ENCODE data around the gene MCIDAS.

Gene MCIDAS

GRCh38 chr5:55222092-55222984 lies 4.8 kb downstream of the MCIDAS start:
- DNase-seq (ENCODE audit: low read depth): no peak

- no peak for DNase-seq (ENCODE audit: low read depth)
These were observed 6.5 kb downstream of the MCIDAS start for GRCh38 chr5:55220433-55221185.

DNA sequence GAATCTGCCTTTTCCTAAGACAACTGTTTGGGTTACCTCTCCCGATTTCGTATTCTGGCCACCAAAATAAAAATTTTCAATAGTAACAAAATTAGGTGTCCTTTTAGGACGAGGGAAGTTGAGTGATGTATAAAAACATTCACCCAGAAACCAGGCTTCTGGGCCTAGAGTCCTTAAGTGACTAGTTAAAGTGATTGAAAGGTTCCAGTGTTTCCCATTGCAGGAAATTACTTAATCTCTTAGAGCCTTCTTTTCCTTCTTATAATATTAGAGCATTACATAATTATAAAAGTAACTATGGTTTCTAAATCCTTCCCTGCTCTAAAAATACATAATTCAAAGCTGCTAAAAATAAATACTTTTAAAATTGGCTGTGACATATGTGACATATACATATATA lies 7.3 kb downstream of the MCIDAS start:
- DNase-seq (ENCODE audit: low read depth): no peak

GRCh38 chr5:55218967-55219366 lies 8.1 kb downstream of the MCIDAS start:
- DNase-seq (ENCODE audit: low read depth): no peak

GRCh38 chr5:55211184-55211874 lies 15.8 kb downstream of the MCIDAS start:
- DNase-seq (ENCODE audit: low read depth): no peak

DNA sequence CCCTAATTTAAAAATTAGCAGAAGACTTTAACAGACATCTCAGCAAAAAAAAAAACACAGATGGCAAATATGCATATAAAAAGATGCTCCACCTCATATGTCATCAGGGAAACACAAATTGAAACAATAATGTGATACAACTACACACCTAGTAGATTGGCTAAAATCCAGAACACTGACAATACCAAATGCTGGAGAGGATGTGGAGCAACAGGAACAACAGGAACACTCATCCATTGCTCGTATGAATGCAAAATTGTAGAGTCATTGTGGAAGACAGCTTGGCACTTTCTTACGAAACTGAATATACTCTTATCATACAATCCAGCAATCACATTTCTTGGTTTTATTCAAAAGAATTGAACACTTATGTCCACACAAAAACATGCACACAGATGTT lies 22.1 kb downstream of the MCIDAS start:
- DNase-seq (ENCODE audit: low read depth): no peak

DNA sequence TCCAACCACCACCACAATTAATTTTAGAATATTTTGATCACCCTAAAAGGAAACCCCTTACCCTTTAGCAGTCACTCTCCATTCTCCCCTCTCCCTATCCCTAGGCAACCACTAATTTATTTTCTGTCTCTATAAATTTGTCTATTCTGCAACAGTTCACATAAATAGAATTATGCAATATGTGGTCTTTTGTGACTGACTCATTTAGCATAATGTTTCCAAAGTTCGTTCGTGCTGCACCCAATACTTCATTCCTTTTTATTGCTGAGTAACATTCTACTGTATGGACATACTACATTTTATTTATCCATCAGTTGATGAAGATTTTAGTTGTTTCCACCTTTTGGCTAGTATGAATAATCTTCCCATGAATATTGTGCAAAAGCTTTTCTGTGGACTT lies 36.0 kb downstream of the MCIDAS start:
- DNase-seq (ENCODE audit: low read depth): no peak

- DNase-seq (ENCODE audit: low read depth): no peak
These were observed 38.2 kb downstream of the MCIDAS start for GRCh38 chr5:55188656-55189540.

GRCh38 chr5:55187370-55187769 lies 39.7 kb downstream of the MCIDAS start:
- DNase-seq (ENCODE audit: low read depth): no peak

GRCh38 chr5:55180016-55180415 lies 47.1 kb downstream of the MCIDAS start:
- DNase-seq (ENCODE audit: low read depth): no peak

GRCh38 chr5:55177078-55177477 lies 50.0 kb downstream of the MCIDAS start:
- DNase-seq (ENCODE audit: low read depth): no peak

- DNase-seq (ENCODE audit: low read depth): no peak
These were observed 50.8 kb downstream of the MCIDAS start for GRCh38 chr5:55176176-55176818.

DNA sequence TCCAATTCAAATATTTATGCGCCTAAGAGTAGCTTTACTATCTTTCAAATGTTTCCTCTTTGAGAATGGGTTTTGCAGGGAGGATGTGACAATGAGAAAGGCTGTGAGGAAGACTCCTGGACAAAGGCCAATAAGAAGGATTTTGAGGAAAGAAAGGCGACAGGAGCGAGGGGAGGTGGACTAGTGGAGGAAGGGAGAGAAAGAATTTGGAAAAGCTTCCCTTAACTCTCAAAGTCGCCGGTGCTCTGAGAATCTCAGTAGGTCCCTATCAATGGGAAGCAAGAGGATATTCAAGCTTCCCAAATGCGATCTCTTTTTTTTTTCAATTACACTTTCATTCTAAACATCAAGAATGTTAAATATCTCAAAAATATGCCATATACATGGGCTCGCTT lies 51.3 kb downstream of the MCIDAS start:
- DNase-seq (ENCODE audit: low read depth): no peak

- DNase-seq (ENCODE audit: low read depth): no peak
These were observed 53.4 kb downstream of the MCIDAS start for GRCh38 chr5:55173687-55174230.

DNA sequence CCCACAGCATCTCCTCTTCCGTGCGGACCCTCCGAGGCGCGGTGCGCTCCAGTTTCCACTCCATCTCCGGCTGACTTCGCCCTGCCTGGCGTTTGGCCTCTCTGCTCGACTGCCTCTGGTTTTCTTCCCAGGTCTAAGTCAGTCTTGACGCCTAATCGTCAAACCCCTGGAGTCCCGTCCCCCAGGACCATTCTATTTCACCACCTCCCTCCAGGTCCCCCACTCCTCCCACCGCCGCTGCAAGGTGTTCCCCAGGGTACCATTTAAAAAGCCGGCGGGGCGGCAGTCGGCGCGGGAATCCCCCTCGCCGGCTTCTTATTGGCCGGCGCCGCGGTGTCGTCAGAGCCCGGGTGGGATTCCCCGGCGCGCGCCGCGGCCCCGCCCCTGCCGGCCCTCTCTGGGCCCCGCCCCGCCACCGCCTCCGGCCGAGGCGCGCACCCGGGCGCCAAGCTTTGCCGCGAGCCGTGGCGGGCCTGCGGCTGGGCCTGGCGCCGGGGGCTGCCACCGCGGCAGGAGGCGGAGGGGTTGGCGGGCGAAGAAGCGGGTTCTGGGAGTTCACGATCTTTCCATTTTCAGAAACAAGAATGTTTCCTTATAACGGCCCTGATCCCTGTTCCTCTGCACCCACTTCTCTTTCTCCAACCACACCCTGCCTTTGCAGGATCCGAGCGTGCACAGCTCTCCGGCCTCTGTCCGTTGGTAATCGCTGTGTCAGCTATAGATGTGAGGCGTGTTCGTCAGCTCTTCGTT lies 54.0 kb downstream of the MCIDAS start, which contains the start of gene CDC20B:
Gene CDC20B, minus strand, starts transcription at position 241 of the 750 bp plus-strand sequence. Its CDS starts 177 bp downstream, at position 64.
- peak; percentile 55 for DNase-seq (ENCODE audit: low read depth)

- DNase-seq (ENCODE audit: low read depth): peak; percentile 30
These were observed 54.8 kb downstream of the MCIDAS start for GRCh38 chr5:55172051-55172899.

GRCh38 chr5:55171471-55171870 lies 55.6 kb downstream of the MCIDAS start:
- DNase-seq (ENCODE audit: low read depth): no peak

All from activated T-helper 1 cell treated with Interleukin-2 at 50 U/mL for 16 hours (primary cell).